GM19463 (cell line): Measurements from ENCODE around the gene VEGFB.

Experiments
- ATAC-seq: cut with Tn5 transposase; IDR thresholded peaks from one replicate; pipeline ENCODE4 v1.9.1; 2021; ENCODE audit warnings: mild to moderate bottlenecking, moderate library complexity; ENCODE audit not compliant: unreplicated experiment

VEGFB gene

DNA sequence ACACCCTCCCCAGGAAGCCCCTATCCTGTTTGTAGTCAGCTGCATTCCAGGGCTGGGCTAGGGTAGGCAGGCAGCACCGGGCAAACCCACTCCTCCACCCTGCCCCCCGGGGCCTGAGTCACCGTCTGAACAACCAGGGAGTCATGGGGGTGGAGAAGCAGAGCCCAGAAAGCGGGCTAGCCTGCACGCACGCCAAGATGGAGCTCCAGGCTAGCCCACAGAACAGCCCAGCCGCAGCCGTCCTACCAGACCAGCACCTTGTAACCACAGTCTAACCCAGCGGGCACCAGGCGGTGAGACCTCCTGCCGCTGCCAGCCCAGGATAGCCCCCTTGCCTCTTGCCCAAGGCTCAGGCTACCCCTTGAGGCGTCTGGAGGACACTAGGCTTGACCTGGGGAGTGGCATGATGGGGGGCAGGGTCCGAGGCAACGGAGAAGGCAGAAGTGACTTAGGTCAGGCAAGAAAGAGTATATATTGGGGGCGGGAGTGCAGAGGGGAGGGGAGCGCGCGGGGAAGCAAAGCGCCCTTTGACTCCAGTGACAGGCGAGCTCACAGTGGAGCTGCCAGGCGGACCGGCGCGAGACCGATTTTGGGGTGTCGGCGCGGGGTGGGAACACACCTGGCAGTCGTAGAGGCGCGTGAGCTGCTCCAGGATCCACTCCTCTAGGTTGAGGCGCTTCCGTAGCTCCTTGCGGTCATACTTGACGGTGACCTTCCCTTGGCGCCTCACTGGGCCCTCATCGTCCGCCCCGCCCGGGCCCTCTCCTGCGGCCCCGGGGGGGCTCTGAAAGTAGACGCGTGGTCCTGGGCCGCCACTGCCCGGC is 11.6 kb downstream of the VEGFB start:
- no peak for ATAC-seq

DNA sequence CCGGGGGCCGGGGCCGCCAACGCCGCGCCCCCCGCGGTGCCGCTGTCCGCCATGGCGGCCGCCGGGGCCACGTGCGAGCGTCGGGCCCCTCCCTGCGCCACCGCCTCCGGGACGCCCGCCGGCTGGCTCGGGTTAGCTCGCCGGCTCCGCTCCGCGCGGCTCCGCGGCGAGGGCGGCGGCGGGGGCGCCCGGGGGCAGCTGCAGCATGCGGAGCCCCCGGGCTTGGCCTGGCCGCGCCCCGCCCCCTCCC is 12.2 kb downstream of the VEGFB start:
- ATAC-seq: peak; percentile 4

DNA sequence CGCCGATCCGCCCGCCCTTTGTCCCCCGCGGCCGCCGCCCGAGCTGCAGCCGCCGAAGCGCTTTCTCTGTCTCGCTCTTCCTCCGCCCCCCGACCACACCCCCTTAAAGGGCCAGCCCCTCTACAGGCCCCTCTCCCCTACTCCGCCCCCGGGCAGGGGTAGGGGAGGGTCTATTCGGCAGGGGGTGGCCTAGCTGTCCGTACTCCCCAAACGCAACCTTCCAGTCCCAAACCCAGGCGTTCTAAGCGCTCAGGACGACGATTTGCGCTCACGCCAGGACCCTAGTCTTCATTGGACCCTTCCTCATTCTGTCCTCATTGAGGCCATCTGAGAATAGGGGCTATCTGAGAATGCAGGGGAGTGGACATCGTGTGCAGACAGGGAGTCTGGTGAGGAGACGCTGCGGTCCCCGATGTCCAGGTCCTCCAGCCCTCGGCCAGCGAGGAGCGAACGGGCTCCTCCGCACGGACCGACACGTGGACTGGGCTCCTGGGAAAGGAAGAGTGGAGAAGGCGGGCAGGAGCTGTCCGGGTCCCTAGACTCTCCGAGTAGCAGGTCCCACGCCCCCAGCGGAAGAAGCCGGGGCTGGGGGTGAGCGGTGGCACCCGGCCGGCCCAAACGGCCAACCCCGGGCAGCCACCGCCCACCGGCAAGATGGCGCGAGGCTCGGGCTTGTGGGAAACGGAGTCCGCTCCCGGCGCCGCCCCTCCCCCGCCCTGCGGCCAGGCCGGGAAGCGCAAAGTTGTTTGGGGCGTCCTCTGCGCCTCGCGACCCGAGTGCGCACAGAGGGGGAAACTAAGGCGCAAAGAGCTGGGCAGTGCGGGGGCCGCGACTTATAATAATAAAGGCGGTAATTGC is 12.7 kb downstream of the VEGFB start, which contains the start of gene PPP1R14B:
Gene PPP1R14B, minus strand, starts transcription at position 73 of the 858 bp plus-strand sequence. CDS start 270 bp downstream, outside the sequence.
- peak; percentile 38 for ATAC-seq

DNA sequence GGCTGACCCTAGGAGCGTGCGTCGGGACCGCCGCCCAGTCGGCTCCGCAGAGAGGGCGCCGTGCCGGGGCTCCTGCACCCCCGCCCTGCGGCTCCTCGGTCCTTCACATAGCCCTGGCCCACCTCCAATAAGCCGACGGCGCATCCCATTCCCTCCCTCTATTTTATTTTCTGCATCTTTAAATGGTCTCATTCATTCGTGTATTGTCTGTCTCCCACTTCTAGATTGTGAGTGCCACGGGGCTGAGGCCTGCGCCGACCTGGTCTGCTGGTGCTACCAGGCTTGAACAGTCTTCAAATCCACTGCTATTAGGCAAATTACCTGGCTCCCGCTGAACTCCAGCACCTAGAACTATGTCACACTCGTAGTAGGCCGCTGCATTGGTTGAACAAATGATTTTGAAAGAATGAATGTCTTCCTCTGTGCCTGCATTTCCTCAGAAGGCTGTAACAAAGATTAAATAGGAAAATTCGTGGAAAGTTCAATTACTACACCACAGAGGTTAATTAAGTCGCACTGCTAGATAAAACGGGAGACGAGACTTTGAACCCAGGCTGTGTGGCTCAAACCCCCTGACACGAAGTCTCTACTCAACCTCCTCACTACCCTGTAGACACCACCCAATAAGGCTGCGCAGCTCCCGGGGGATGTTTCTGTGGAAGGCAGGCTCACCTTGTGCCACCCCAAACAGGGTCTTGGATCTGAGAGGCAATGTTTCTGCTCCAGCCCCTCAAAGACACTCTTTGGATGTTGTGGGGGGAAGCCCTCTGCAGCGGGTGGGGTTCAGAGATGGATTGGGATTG is 13.5 kb downstream of the VEGFB start:
- no peak for ATAC-seq

DNA sequence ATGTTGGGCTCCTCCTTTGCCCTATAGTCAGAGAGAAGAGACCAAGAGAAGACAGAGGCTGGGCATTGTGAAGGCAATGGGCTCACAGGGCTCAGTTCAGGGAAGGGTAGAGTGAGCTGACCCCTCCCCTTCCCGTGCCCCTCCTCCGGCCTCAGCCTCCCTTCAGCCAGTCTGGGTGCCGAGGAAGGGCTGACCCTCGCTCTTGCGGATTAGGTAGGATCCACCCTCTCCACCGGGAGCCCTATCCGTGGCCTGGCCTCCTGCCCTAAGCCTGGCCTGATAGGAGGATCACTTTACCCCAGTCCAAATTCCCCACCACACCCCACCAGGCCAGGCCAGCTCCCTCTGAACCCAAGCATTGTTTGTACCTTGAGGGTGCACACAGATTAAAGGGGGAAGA is 14.2 kb downstream of the VEGFB start:
- ATAC-seq: no peak

DNA sequence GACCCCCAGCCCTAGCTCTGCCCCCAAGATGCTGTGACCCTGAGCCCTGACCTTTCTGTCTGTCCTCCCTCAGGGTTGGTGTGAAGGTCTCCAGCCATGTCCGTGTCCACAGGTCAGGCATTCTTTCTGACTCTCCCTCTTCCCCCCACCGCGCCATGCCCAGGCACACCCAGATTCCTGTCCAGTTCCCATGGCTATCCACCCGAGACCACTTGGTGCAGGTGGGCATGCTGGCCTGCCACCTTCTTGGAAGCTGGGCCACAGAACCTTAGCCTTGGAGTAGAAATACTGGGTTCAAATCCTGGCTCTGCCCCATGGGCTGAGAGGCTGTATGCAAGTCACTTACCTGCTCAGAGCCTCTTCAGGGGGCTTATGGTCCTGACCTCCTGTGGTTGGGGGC is 14.7 kb downstream of the VEGFB start:
- ATAC-seq: no peak

DNA sequence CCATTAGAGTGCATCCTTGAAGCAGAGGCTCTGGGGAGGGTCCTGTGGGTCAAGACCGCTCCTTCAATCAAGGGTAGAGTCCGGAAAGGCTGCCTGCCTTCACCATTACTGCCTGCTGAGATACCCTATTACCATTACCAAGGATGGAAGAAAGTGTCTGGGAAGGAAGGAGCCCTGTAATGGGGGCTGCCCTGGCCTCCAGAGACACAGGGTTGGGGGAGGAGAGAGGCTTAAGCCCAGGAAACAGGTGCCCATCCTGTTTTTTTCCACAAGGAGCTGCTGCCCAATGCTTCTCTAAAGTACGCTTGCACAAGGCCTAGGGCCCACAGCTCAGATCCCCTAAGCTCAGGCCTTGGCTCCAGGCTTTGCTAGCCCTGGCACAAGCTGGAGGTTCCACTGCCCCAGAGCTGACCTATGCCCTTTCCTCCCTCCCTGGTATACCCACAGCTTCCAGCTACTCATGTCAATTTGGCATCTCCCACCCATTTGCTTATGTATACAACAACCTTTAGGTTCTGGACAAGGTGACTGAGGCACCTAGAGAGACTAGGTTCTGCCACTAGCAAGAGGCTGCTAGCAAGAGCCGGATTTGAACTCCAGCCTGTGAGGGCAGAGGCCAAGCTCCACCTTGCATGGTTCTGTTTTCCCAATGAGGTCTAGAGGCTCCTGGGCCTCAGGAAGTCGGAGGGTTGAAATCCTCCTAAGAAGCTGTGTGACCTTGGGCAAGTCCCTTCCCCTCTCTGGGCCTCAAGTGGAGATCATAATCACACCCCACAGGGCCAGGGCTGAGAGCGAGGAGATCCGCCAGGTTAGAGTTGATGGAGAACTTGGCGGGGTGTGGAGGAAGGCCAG is 15.4 kb downstream of the VEGFB start:
- ATAC-seq: no peak

DNA sequence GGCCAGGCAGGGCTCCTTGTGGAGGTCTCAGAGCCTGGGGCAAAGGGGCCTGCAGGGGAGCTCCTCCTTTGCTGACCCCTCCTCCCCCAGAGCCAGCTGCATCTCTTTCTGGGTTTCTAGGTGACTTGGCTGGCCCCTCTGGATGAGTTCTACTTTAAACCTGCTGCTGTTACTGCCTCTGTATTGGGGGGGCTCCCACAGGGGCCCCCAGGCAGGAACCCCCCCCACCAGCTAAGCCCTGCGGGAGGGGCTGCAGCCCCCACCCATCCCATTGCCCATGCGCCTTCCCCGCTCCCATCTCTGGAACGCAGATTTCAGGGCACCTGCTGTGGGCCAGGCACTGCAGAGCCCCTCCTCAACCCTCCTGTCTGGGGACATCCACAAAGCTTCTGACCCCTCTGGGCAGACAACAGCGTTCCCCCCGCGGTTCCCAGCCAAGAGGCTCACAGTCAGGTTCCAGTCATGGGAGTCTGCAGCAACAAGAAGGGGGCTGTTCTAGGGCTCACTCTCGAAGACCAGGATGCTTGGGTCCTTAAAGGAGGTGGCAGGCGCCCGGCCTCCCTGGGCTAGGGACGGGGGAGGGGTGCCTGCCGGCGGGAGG is 16.1 kb downstream of the VEGFB start:
- ATAC-seq: no peak

DNA sequence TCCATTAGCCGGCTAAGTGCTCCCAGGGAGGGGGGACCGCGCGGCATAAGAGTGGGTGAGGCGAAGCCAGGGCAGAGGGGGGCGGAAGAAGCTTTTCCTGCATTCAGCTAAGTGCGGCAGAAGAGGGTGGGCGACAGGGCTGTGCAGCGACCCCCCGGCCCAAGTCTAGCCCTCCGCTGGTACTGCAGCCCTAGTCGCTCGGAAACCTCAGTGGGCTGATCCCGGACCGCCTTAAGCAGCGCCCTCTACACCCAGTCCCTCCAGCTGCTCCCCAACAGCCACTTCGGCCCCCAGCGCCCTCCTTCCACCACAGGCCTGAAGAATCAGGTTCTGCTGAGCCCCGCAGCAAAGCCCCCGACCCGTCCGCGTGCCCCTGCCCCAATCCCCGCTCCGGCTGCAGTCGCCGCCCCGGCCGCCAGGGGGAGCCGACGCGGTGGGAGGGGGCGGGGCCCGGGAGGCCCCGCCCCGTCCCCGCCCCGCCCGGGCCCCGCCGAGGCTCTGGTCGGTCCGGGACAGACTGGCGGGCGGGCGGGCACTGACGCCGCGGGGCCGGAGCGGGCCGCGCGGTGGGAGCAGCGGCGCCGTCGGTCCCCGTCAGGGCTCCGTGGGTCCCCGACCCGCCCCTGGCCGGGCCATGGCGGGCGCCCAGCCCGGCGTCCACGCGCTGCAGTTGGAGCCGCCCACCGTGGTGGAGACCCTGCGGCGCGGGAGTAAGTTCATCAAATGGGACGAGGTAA is 16.8 kb downstream of the VEGFB start, which contains the start of gene PLCB3:
Gene PLCB3, plus strand, starts transcription at position 515 of the 737 bp plus-strand sequence. Its CDS starts 120 bp downstream, at position 635.
- ATAC-seq: peak; percentile 40

DNA sequence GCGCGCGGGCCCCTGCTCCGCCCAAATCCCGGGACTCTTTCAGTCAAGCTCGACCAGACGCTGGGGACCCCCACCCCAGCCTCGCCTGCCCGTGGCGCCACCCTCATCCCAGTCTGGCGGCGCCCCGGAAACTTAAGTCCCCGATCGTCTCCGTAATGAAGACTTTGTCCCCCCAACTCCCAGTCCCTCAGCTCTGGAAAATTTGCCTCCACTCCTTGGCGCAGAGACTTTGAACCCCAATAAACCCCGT is 17.3 kb downstream of the VEGFB start:
- ATAC-seq: no peak

DNA sequence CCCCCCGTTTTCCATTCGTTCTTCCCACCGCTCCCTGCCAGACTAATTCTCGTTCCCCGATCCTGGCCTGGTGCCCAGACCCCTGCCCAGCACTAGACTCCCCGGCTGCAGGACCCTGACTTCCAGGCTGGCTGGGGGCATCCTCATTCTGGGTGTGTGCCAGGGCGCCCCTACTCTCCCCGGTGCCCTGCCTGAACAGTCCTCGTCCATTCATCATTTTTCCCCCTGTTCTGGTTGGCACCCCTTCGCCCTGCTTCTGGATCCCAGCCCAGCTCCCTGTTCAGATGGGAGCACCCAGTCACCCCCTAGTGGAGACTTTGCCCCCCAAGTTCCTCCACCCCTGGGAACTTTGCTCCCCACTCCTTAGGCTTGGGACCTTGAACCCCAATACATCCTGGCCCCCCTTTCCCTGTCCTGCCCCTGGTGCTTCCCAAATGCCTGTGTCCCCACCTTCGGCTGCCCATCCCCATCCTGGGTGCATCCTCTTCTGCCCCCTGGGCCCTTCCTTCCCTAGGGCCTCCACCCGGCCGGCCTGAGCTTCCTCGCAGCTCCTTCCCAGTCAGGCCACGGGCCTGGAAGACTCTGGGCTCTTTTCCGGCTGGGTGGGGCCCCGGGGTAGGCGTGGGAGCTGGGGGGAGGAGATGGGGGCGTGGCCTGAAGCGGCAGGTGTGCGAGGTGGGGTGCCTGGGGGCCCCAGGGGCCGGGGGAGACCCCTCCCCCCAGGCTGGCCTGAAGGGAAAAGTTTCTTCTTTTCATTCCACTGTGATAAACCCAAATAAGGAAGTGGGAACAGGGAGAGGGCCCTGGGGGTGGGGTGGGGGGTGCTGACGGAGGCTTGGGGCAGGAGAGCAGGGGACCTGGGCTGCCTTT is 17.9 kb downstream of the VEGFB start:
- no peak for ATAC-seq

DNA sequence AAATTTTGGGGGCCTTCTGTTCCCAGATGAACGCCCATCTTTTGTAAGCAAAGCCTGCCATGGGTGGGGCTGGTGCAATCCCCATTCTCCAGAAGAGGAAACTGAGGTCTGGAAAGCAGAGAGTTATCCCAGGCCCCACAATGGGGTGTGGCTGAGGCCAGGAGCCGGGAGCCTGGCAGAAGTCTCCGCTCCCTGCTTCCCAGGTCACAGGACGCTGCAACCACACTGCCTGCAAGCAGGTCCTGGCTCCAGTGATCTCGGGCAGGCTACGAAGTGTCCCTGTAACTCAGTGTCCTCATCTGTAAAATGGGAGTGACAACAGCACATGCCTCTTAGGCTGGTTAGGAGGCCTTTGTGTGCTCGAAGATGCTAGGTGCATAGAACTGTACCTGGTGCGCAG is 18.7 kb downstream of the VEGFB start:
- ATAC-seq: no peak

DNA sequence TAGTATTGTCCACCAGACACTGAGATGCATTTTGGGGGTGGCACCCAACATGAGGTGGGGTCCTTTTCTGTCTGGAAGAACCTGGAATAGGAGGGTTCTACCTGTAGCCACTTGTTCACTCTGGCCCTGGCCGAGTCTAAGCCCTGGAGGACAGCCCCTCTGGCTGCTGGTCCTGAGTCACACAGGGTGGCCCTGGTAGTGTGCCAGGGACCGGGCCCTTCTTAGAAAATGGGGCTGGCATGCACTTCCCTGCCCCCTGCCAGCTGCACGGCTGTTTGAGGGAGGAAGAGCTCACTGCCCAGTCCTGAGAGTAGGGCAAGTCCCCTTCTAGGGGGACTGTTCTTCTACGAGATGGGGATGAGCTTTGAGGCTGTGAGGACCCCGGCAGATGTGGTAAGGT is 19.1 kb downstream of the VEGFB start:
- no peak for ATAC-seq

DNA sequence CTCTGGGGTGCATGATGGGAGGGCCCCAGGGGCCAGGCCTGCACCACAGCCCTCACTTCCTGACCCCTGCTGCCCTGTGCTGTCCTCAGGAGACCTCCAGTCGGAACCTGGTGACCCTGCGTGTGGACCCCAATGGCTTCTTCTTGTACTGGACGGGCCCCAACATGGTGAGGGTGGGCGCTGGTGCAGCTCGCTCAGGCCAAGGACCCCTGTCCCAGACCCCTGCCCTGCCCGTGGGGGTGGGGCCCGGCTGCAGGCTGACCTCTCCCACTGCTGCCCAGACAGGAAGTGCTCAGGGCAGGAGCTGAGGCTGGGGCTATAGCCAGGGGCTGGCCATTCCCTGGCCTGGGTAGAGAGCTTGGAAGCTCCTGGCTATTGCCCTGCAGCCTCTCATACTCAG is 19.9 kb downstream of the VEGFB start:
- no peak for ATAC-seq

DNA sequence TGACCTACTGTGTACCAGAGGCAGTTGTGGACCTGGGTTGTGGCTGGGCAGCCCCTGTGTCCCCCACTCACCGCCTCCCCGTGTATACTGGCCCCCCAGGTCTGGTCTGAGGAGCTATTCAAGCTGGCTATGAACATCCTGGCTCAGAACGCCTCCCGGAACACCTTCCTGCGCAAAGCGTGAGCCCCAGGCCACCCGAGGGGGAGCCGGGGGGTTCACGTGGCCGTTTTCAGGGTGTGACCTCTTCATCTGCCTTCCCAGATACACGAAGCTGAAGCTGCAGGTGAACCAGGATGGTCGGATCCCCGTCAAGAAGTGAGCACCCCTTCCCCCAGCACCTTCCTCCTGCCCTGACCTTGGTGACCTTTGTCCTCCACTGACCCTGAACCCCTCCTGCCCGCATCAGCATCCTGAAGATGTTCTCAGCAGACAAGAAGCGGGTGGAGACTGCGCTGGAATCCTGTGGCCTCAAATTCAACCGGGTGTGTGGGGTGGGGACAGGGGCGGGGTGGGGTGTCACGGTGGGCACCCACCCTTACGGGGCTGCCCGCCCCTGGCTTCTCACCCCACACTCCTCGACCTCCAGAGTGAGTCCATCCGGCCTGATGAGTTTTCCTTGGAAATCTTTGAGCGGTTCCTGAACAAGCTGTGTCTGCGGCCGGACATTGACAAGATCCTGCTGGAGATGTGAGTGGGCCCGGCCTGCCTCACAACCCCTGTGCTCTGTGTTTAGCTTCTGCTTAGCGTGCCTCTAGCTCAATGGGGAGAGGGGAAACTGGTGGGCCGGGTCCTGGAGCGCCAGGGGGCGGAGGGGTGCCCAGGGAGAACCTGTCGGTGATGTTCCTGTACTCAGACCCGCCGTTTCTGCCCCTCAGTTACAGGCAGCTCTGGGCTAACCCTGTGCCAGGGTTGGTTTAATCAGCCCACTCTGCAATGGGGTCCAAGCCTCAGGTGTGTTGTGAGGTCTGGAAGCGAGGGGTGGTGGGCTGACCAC is 21.0 kb downstream of the VEGFB start:
- ATAC-seq: no peak

DNA sequence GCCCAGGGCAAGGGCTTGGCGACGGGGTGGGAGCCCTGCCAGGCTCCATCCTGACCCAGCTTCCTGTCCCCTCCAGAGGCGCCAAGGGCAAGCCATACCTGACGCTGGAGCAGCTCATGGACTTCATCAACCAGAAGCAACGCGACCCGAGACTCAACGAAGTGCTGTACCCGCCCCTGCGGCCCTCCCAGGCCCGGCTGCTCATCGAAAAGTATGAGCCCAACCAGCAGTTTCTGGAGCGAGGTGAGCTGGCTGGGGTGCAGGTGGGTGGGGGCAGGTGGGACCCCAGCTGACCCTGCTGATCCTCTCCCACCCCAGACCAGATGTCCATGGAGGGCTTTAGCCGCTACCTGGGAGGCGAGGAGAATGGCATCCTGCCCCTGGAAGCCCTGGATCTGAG is 21.9 kb downstream of the VEGFB start:
- ATAC-seq: no peak

DNA sequence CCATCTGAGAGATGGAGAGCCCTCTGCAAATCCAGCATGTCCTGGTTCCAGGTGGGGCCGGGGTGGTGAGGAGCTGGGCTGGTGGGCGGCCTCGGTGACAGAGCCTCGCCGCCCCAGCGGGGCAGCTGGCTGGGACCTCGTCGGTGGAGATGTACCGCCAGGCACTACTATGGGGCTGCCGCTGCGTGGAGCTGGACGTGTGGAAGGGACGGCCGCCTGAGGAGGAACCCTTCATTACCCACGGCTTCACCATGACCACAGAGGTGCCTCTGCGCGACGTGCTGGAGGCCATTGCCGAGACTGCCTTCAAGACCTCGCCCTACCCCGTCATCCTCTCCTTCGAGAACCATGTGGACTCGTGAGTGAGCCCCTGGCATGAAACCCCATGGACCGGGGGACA is 24.0 kb downstream of the VEGFB start:
- ATAC-seq: no peak
